Glutamatergic neuron (in vitro differentiated cells): Measurements from ENCODE around the gene FBXO34. TPM values are rescaled to one million over a fixed set of nuclear protein-coding genes. Genes with fewer than 3 reads are reported as not detected.

ENCODE experiments used
- DNase-seq: peaks from one replicate; pipeline ENCODE4 v3.0.0; 2022
- H3K27ac Mint-ChIP-seq: one replicate; pipeline ENCODE4 v1.8.0; 2020; ENCODE audit warnings: mild to moderate bottlenecking, mixed read lengths, inconsistent platforms; ENCODE audit not compliant: unreplicated experiment
- H3K27me3 Mint-ChIP-seq: one replicate; pipeline ENCODE4 v1.8.0; 2020; ENCODE audit warnings: mild to moderate bottlenecking, moderate library complexity, mixed read lengths, inconsistent platforms; ENCODE audit not compliant: unreplicated experiment
- H3K36me3 Mint-ChIP-seq: one replicate; pipeline ENCODE4 v1.8.0; 2020; ENCODE audit warnings: mild to moderate bottlenecking, mixed read lengths, inconsistent platforms; ENCODE audit not compliant: unreplicated experiment
- H3K4me1 Mint-ChIP-seq: one replicate; pipeline ENCODE4 v1.8.0; 2020; ENCODE audit warnings: mild to moderate bottlenecking, low read depth, mixed read lengths, inconsistent platforms; ENCODE audit not compliant: unreplicated experiment
- H3K4me3 Mint-ChIP-seq: one replicate; pipeline ENCODE4 v1.8.0; 2020; ENCODE audit warnings: mild to moderate bottlenecking, mixed read lengths, inconsistent platforms; ENCODE audit not compliant: unreplicated experiment
- H3K9me3 Mint-ChIP-seq: one replicate; pipeline ENCODE4 v1.8.0; 2020; ENCODE audit warnings: mild to moderate bottlenecking, moderate library complexity, mixed read lengths, inconsistent platforms; ENCODE audit not compliant: unreplicated experiment
- total RNA-seq: library from RNA; stranded (reverse); fragmentation: NEBNext Ultra II Directional; extraction: Animal tissue kit (Norgen Biotek cat#: 25700); gene quantifications from one replicate; pipeline ENCODE4 v1.2.1, GENCODE V29; 2021; ENCODE audit not compliant: unreplicated experiment
- TF ChIP-seq, protein P1 (sequence below): fragments of 200-600 bp; sonication (generic); IDR thresholded peaks from one replicate; pipeline ENCODE4 v1.5.0; 2021; ENCODE audit not compliant: partially characterized antibody, unreplicated experiment

Gene FBXO34
- total RNA-seq, 1 donor from 2014 or later = 13.6 TPM

DNA sequence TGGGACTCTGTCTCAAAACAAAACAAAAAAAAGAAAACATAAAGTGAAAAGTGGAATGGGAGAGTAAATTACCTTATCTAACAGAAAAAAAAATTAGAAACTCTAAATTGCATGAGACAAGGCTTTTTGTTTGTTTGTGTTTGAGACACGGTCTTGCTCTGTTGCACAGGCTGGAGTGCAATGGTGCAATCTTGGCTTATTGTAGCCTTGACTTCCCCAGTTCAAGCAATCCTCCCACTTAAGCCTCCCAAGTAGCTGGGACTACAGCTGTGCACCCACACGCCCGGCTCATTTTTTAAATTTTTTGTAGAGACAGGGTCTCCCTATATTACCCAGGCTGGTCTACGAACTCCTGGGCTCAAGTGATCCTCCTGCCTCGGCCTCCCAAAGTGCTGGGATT is 17.9 kb upstream of the FBXO34 start:
- Mint-ChIP-seq H3K27ac (no peak overlapping the region), H3K4me3 (no peak overlapping the region), H3K4me1 (peaks cover 11% of the 10 kb centered on the region), H3K36me3 (no peaks in the 10 kb centered on the region), H3K27me3 (peaks cover 2% of the 10 kb centered on the region), H3K9me3 (peaks cover 1% of the 10 kb centered on the region)
- no peak for DNase-seq
- TF ChIP-seq, protein P1, sequence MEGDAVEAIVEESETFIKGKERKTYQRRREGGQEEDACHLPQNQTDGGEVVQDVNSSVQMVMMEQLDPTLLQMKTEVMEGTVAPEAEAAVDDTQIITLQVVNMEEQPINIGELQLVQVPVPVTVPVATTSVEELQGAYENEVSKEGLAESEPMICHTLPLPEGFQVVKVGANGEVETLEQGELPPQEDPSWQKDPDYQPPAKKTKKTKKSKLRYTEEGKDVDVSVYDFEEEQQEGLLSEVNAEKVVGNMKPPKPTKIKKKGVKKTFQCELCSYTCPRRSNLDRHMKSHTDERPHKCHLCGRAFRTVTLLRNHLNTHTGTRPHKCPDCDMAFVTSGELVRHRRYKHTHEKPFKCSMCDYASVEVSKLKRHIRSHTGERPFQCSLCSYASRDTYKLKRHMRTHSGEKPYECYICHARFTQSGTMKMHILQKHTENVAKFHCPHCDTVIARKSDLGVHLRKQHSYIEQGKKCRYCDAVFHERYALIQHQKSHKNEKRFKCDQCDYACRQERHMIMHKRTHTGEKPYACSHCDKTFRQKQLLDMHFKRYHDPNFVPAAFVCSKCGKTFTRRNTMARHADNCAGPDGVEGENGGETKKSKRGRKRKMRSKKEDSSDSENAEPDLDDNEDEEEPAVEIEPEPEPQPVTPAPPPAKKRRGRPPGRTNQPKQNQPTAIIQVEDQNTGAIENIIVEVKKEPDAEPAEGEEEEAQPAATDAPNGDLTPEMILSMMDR = no peak

GRCh38 chr14:55254581-55254980 is 16.6 kb upstream of the FBXO34 start:
- H3K27me3 Mint-ChIP-seq = peaks cover 2% of the 10 kb centered on the region
- no peak for DNase-seq
- no peak overlapping the region for H3K4me3 Mint-ChIP-seq
- H3K27ac Mint-ChIP-seq = no peak overlapping the region
- H3K4me1 Mint-ChIP-seq = no peaks in the 10 kb centered on the region
- peaks cover 1% of the 10 kb centered on the region for H3K9me3 Mint-ChIP-seq
- TF ChIP-seq, protein P1 = no peak
- H3K36me3 Mint-ChIP-seq = no peaks in the 10 kb centered on the region

DNA sequence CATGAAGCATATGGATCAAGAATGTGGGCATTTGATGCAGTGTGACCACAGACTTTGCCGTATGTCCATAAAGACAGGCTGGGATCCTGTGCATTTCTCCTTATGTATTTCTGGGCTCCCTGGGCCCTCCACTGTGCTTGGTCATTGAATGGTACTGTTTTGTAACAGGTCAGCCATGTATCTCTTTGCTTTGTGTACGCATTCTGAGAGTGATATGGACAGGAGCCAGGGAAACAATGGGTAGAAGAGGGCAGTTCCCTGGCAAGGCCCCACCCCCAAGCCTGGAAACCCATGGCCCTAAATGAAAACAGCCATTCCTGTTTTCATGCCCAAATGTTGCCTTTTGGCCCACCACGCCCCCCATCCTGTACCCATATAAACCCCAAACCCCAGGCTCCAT is 15.2 kb upstream of the FBXO34 start:
- no peak overlapping the region for H3K27ac Mint-ChIP-seq
- H3K36me3 Mint-ChIP-seq = no peaks in the 10 kb centered on the region
- peaks cover 2% of the 10 kb centered on the region for H3K27me3 Mint-ChIP-seq
- no peak for DNase-seq
- TF ChIP-seq, protein P1 = no peak
- H3K4me1 Mint-ChIP-seq = no peaks in the 10 kb centered on the region
- no peak overlapping the region for H3K4me3 Mint-ChIP-seq
- peaks cover 1% of the 10 kb centered on the region for H3K9me3 Mint-ChIP-seq

- Mint-ChIP-seq H3K27ac (no peak overlapping the region), H3K4me1 (no peaks in the 10 kb centered on the region), H3K4me3 (no peak overlapping the region), H3K27me3 (no peaks in the 10 kb centered on the region), H3K9me3 (peaks cover 1% of the 10 kb centered on the region), H3K36me3 (no peaks in the 10 kb centered on the region)
- no peak for DNase-seq
- TF ChIP-seq, protein P1 = no peak
Observed at GRCh38 chr14:55256586-55256985, 14.6 kb upstream of the FBXO34 start.

GRCh38 chr14:55265197-55265596 is 6.0 kb upstream of the FBXO34 start:
- DNase-seq = no peak
- Mint-ChIP-seq H3K27ac (no peak overlapping the region), H3K27me3 (no peaks in the 10 kb centered on the region), H3K4me3 (no peak overlapping the region), H3K9me3 (no peaks in the 10 kb centered on the region), H3K36me3 (no peaks in the 10 kb centered on the region), H3K4me1 (no peaks in the 10 kb centered on the region)
- TF ChIP-seq, protein P1 = no peak
